B cell (primary cell): ENCODE data around the gene ARRB1. TPM values are rescaled to one million over a fixed set of nuclear protein-coding genes. Genes with fewer than 3 reads are reported as not detected.
A peak's percentile ranks its signal among the peaks of the same experiment; 100 is the strongest.

Experiments used
- ATAC-seq: fragments of 200-7000 bp; cut with Tn5 transposase; one replicate; pipeline ENCODE4 v1.10.0; 2021; ENCODE audit warnings: low read depth, mild to moderate bottlenecking, moderate number of reproducible peaks, moderate library complexity
- CTCF ChIA-PET: fragments of 350-600 bp; sonication (Branson Sonifier 250); formaldehyde crosslinking; loops from one replicate; lab custom pipeline; 2021; ENCODE audit warnings: antibody characterized with exemption, inconsistent platforms; lab: Charles Lee
- POLR2A ChIA-PET: fragments of 350-600 bp; sonication (Branson Sonifier 250); formaldehyde crosslinking; loops from one replicate; lab custom pipeline; 2021; ENCODE audit warnings: antibody characterized with exemption; lab: Charles Lee
- DNase-seq: peaks from one replicate; pipeline ENCODE4 v3.0.0; 2013
- H2AFZ ChIP-seq: 2 replicates; pipeline ENCODE4 v1.6.1; 2012; ENCODE audit warnings: mild to moderate bottlenecking, low read depth, low read length; ENCODE audit not compliant: insufficient read depth, poor library complexity, severe bottlenecking
- H3K27ac ChIP-seq, 2 donors: 1 replicate in 1 of 2; 2 replicates in 1 of 2; pipeline ENCODE4 v1.5.1; 2012 to 2013; ENCODE audit warnings: low read length in 2 of 2, mild to moderate bottlenecking in 2 of 2, moderate library complexity in 1 of 2
- H3K27me3 ChIP-seq, 4 experiments: fragments of 200-600 bp in 1 of 4; sonication (generic) in 1 of 4; replicated peaks in 1 of 4; 1 replicate in 2 of 4; 2 replicates in 2 of 4; pipeline versions ENCODE4 v1.6.1 to v1.7.0; 2013 to 2016; ENCODE audit warnings: low read length in 3 of 4, mild to moderate bottlenecking in 2 of 4, mixed read lengths in 1 of 4, moderate library complexity in 1 of 4; ENCODE audit not compliant: insufficient read depth in 4 of 4, control insufficient read depth in 3 of 4; ENCODE audit errors: control extremely low read depth in 1 of 4
- H3K36me3 ChIP-seq, 2 experiments: replicated peaks in 1 of 2; 1 replicate in 1 of 2; 2 replicates in 1 of 2; pipeline versions ENCODE4 v1.6.1 to v1.7.1; 2013; ENCODE audit warnings: low read length in 1 of 2; ENCODE audit not compliant: insufficient read depth in 2 of 2, control insufficient read depth in 1 of 2; ENCODE audit errors: control extremely low read depth in 1 of 2, extremely low read depth in 1 of 2
- H3K4me1 ChIP-seq, 2 donors: fragments of 200-600 bp in 1 of 2; sonication (generic) in 1 of 2; 1 replicate in 1 of 2; 2 replicates in 1 of 2; pipeline versions ENCODE4 v1.5.1 to v1.6.1; 2013 to 2017; ENCODE audit warnings: low read length in 2 of 2; ENCODE audit not compliant: control insufficient read depth in 2 of 2, insufficient read depth in 2 of 2
- H3K4me2 ChIP-seq: replicated peaks from 2 replicates; pipeline ENCODE3; 2012; ENCODE audit warnings: mild to moderate bottlenecking, low read depth, low read length; ENCODE audit not compliant: poor library complexity, severe bottlenecking
- H3K4me3 ChIP-seq, 5 experiments: fragments of 200-600 bp in 1 of 5; sonication (generic) in 1 of 5; 1 replicate in 3 of 5; 2 replicates in 2 of 5; pipeline versions ENCODE4 v1.5.1 to v1.7.0; 2011 to 2016; ENCODE audit warnings: low read length in 4 of 5, mild to moderate bottlenecking in 4 of 5, low read depth in 2 of 5, control low read depth in 1 of 5, moderate library complexity in 1 of 5; ENCODE audit not compliant: insufficient read depth in 1 of 5; ENCODE audit errors: control extremely low read depth in 1 of 5, extremely low read depth in 1 of 5
- H3K79me2 ChIP-seq: fragments of 200-600 bp; sonication (generic); one replicate; pipeline ENCODE4 v1.6.0; 2016; ENCODE audit warnings: low read length; ENCODE audit not compliant: control insufficient read depth, insufficient read depth
- H3K9ac ChIP-seq: fragments of 200-600 bp; sonication (generic); 2 replicates; pipeline ENCODE4 v1.6.1; 2017; ENCODE audit warnings: mild to moderate bottlenecking, low read length, moderate library complexity
- H3K9me3 ChIP-seq, 3 donors: one replicate each; pipeline versions ENCODE4 v1.6.1 to v1.7.1; 2013; ENCODE audit warnings: low read length in 2 of 3; ENCODE audit not compliant: control insufficient read depth in 2 of 3, insufficient read depth in 1 of 3; ENCODE audit errors: control extremely low read depth in 1 of 3
- H4K20me1 ChIP-seq: 2 replicates; pipeline ENCODE4 v1.6.0; 2012; ENCODE audit warnings: mild to moderate bottlenecking, low read length; ENCODE audit not compliant: insufficient read depth, control insufficient read depth, poor library complexity, severe bottlenecking
- H3K27ac Mint-ChIP-seq: one replicate; pipeline ENCODE4 v1.8.0; 2021; ENCODE audit warnings: mixed read lengths
- H3K27me3 Mint-ChIP-seq: one replicate; pipeline ENCODE4 v1.8.0; 2021; ENCODE audit warnings: mixed read lengths
- H3K4me1 Mint-ChIP-seq: one replicate; pipeline ENCODE4 v1.8.0; 2021; ENCODE audit warnings: mixed read lengths
- H3K4me3 Mint-ChIP-seq: one replicate; pipeline ENCODE4 v1.8.0; 2021; ENCODE audit warnings: mixed read lengths
- H3K9me3 Mint-ChIP-seq: one replicate; pipeline ENCODE4 v1.8.0; 2022; ENCODE audit warnings: mixed read lengths; ENCODE audit not compliant: insufficient read depth
- CTCF ChIP-seq: fragments of 200-600 bp; IDR thresholded peaks from one replicate; pipeline ENCODE4 v1.8.0; 2022; ENCODE audit warnings: antibody characterized with exemption, mild to moderate bottlenecking
- EZH2 ChIP-seq: IDR thresholded peaks from 2 replicates; pipeline ENCODE4 v1.6.1; 2012; ENCODE audit warnings: borderline replicate concordance, low read depth, mild to moderate bottlenecking, moderate library complexity, low read length; ENCODE audit not compliant: insufficient read depth, poor library complexity, severe bottlenecking
- WGBS: methylation state at CpG from one replicate; pipeline ENCODE4 v1.1.5; 2013; ENCODE audit warnings: missing lambda C conversion rate; ENCODE audit not compliant: insufficient coverage; 5-methylcytosine and 5-hydroxymethylcytosine counted together
- intact Hi-C: fragments of 100-400 bp; cut with micrococcal nuclease; formaldehyde crosslinking; loops from one replicate; pipeline ENCODE4 v1.10.0; 2022
- polyA plus RNA-seq: library from polyadenylated mRNA; depleted of rRNA; stranded (reverse); fragments of >200 nt; gene quantifications from 2 replicates; pipeline ENCODE4 v1.2.3, GENCODE V29; 2012
- total RNA-seq, 2 donors: library from RNA; stranded (reverse); fragments of 120-200 nt in 1 of 2; gene quantifications; 1 replicate in 1 of 2; 2 replicates in 1 of 2; pipeline versions ENCODE4 v1.2.3 to v1.2.4, GENCODE V29; 2013 to 2022

Gene ARRB1
- total and polyA plus RNA-seq, 2 donors (not counting 1 experiment from before 2014, with no cell fraction given): 1.0 to 1.9 TPM

DNA sequence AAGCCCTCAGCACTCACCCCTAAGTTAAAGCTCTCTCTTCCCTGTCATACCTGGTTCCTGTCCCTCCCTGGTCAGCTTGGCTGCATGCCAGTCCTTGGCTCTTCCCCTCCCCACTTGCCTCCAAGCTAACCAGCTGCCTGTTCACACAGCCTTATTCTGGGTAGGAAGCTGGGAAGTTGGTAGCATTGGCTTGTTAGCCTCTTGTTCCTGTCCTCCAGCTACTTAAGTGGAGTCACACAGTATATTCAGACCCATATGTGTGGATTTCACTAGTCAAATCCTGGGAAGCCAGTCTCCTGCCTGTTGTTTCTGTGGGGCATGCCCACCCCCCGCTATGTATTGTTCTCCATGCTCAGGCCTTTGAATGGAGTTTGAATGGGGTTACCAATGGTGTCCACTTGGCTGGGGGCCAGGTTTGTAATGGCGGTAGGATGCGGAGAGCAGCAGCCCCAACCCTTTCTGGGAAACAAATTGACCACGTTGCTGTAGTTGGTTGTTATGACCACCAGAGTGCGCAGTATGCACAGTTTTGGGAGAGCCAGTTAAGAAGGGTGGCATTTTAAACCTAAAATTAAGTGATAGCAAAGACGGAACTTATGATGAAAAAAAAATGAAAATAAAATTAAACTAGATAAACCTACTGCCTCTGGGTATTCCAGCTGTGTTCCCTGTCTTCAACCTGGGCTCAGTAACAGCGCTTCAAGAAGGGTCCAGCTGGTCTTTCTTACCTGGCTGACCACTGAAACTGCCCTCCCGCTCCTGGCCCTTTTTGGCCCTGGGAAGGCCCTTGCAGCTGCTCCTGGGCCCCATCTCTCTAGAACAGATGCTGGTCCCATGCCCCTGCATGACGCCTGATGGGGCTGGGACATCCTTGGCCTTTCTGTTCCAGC, 37.2 kb upstream of the ARRB1 start:
- no peak overlapping the region for H3K4me3 Mint-ChIP-seq
- H3K4me3 ChIP-seq: no peak overlapping the region
- no peak overlapping the region for H3K27ac ChIP-seq
- no peaks in the 10 kb centered on the region for H3K79me2 ChIP-seq
- no peaks in the 10 kb centered on the region for H3K9me3 Mint-ChIP-seq
- DNase-seq: peak; percentile 82
- CTCF ChIA-PET: interaction anchor here (0.8 to 13.7 kb wide), 17 partner anchors 8 to 930 kb away, joined by 3 to 347 read pairs (median 4); no protein-coding TSS in a partner anchor
- no peak overlapping the region for H2AFZ ChIP-seq
- H3K36me3 ChIP-seq: no peaks in the 10 kb centered on the region
- peak; percentile 90 for ATAC-seq
- peaks cover 2% of the 10 kb centered on the region for H3K4me1 Mint-ChIP-seq
- WGBS: 44% methylated on average over 6 of the region's 9 CpGs
- peaks cover 17% of the 10 kb centered on the region for H3K27me3 Mint-ChIP-seq
- no peak overlapping the region for H3K9ac ChIP-seq
- peaks cover 4 to 6% of the 10 kb centered on the region in 2 donors for H3K4me1 ChIP-seq
- intact Hi-C loops: loop anchor here (1.0 kb wide), 4 partner anchors 11 to 144 kb away; partner anchors contain the start of gene RPS3
- POLR2A ChIA-PET: interaction anchor here (1.3 kb wide), 1 partner anchor 12 kb away, joined by 3 read pairs; no protein-coding TSS in a partner anchor
- no peaks in the 10 kb centered on the region for H3K9me3 ChIP-seq
- H4K20me1 ChIP-seq: no peaks in the 10 kb centered on the region
- TF ChIP-seq EZH2 (no peak), CTCF (peak; percentile 83)
- H3K27me3 ChIP-seq: peaks cover 0 to 10% (median 3%) of the 10 kb centered on the region in 4 experiments
- H3K4me2 ChIP-seq: no peak overlapping the region
- no peak overlapping the region for H3K27ac Mint-ChIP-seq
